Measurements from ENCODE around the gene GPR15LG. TPM values are rescaled to one million over a fixed set of nuclear protein-coding genes. Genes with fewer than 3 reads are reported as not detected.

The GPR15LG gene
- total RNA-seq, 1 experiment from 2014 or later: not detected

GRCh38 chr10:84139126-84140035, 34.2 kb upstream of the GPR15LG start, which contains the start of gene GHITM (continued):
- TF ChIP-seq CTCF (IDR thresholded peaks at IDR 0.05 in 2 of 3, conservative IDR thresholded peaks at IDR 0.05 in 1 of 3; ENCODE audit: borderline replicate concordance in 1 of 3, insufficient read depth in 1 of 3, low read depth in 2 of 3, low read length in 2 of 3): peak in 2 of 3 experiments; percentile 12 to 36; a peak in 2 of 6 replicates
- no peak for TF ChIP-seq REST (IDR thresholded peaks at IDR 0.05; ENCODE audit: low read depth)
- peak; percentile 61; the same call in 1 of the 2 replicates for TF ChIP-seq CEBPB (IDR thresholded peaks at IDR 0.05; ENCODE audit: low read depth)
- no peak for TF ChIP-seq JUND (IDR thresholded peaks at IDR 0.05)
- TF ChIP-seq EGR1 (IDR thresholded peaks at IDR 0.05; ENCODE audit: low read depth): peak; percentile 88
- TF ChIP-seq POLR2A (IDR thresholded peaks at IDR 0.05; ENCODE audit: borderline replicate concordance, extremely low read depth, insufficient read depth, insufficient read length): no peak

GRCh38 chr10:84140036-84140379, 33.6 kb upstream of the GPR15LG start:
- Histone ChIP-seq H3K4me2 (ENCODE audit: low read length) (peak overlapping the region; percentile 75), H3K9ac (ENCODE audit: low read length) (peak overlapping the region; percentile 91), H3K27ac (ENCODE audit: low read depth, low read length) (peak overlapping the region; percentile 82), H3K36me3 (ENCODE audit: control insufficient read depth in 1 of 2, insufficient read depth in 2 of 2, low read length in 2 of 2) (peaks cover 29 to 31% of the 10 kb centered on the region in 2 experiments), H3K9me3 (ENCODE audit: control insufficient read depth in 1 of 2, insufficient read depth in 1 of 2, low read depth in 1 of 2, low read length in 2 of 2) (no peaks in the 10 kb centered on the region), H3K9me2 (ENCODE audit: insufficient read depth) (no peaks in the 10 kb centered on the region), H3K4me3 (replicated peaks in 1 of 2; ENCODE audit: low read depth in 1 of 2, low read length in 2 of 2) (peak overlapping the region; percentile 95), H3K4me1 (ENCODE audit: control insufficient read depth in 1 of 2, insufficient read depth in 2 of 2, low read length in 2 of 2) (peaks cover 4 to 19% of the 10 kb centered on the region in 2 experiments; a peak in 2 of 4 replicates), H3K79me2 (ENCODE audit: insufficient read depth, low read length) (peaks cover 45% of the 10 kb centered on the region), H4K20me1 (ENCODE audit: insufficient read depth) (no peaks in the 10 kb centered on the region), H3K27me3 (ENCODE audit: insufficient read depth, low read length) (no peaks in the 10 kb centered on the region), H2AFZ (ENCODE audit: low read depth, low read length, poor library complexity, severe bottlenecking) (no peak overlapping the region)
- DNase-seq (ENCODE audit: low read depth, low spot score): no peak
- ChIA-PET POLR2A (no interaction called here), CTCF (interaction anchor here (2.7 kb wide), 1 partner anchor 8 kb away, joined by 24 read pairs; no protein-coding TSS in a partner anchor), RAD21 (ENCODE audit: low non-redundant PET in 1 of 2, low total read pairs in 2 of 2, uncharacterized antibody in 2 of 2, unreplicated experiment in 2 of 2) (no interaction called here)
- BruUV-seq (replicated peaks): no TSS peak
- intact Hi-C loops (cut with micrococcal nuclease): no loop called here
- peak; percentile 37 for ATAC-seq
- TF ChIP-seq ELF1 (IDR thresholded peaks at IDR 0.05; ENCODE audit: borderline replicate concordance, low read depth) (no peak), SIN3A (IDR thresholded peaks at IDR 0.05; ENCODE audit: low read depth) (no peak), ZNF274 (IDR thresholded peaks at IDR 0.05; ENCODE audit: low read depth, low read length) (no peak), CEBPB (IDR thresholded peaks at IDR 0.05; ENCODE audit: low read depth) (no peak), ATF3 (IDR thresholded peaks at IDR 0.05) (no peak), EZH2phosphoT487 (IDR thresholded peaks at IDR 0.05; ENCODE audit: borderline replicate concordance) (no peak), SP1 (IDR thresholded peaks at IDR 0.05; ENCODE audit: low read depth) (no peak), FOSL1 (IDR thresholded peaks at IDR 0.05; ENCODE audit: low read depth) (no peak), ZBTB33 (IDR thresholded peaks at IDR 0.05; ENCODE audit: extremely low read depth, insufficient replicate concordance, low read length) (no peak), POLR2A (IDR thresholded peaks at IDR 0.05; ENCODE audit: borderline replicate concordance, extremely low read depth, insufficient read depth, insufficient read length) (no peak)
